ENCODE results near the gene SLC7A8. TPM values are rescaled to one million over a fixed set of nuclear protein-coding genes. Genes with fewer than 3 reads are reported as not detected.

Gene SLC7A8
- polyA plus RNA-seq, 1 donor (not counting 4 experiments of a cell fraction or from before 2014, with no cell fraction given) = 29.1 TPM

DNA sequence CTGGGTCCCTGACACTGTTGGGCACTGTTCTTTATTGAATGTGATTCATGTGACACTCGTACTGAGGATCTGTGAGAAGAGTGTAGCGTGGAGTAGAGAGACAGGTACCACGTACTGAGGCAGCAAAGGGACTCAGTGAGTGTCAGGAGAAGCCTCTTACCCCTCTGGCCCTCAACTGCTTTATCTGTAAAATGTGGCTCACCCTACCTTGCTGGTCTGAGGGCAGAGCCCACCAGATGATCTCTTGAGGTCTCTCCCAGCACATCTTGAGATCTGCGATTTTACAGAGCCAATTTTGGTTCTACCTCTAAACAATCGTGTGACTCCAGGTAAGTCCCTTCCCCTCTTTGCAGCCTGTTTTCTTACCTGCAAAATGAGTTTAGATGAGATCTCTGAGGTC is 67.5 kb downstream of the SLC7A8 start:
- H3K27me3 ChIP-seq (ENCODE audit: control insufficient read depth, extremely low read depth, insufficient read depth, low read length) = no peaks in the 10 kb centered on the region
- H2AFZ ChIP-seq (ENCODE audit: control insufficient read depth, low read length) = no peak overlapping the region
- H3K79me2 ChIP-seq (ENCODE audit: control insufficient read depth, insufficient read depth, low read length) = no peaks in the 10 kb centered on the region
- FAIRE-seq = no peak
- no peaks in the 10 kb centered on the region for H3K36me3 ChIP-seq (ENCODE audit: control insufficient read depth in 2 of 2, extremely low read depth in 1 of 2, insufficient read depth in 2 of 2, low read length in 2 of 2)
- peak overlapping the region; percentile 86 for H3K4me2 ChIP-seq (ENCODE audit: control insufficient read depth, extremely low read depth, insufficient read depth, low read depth, low read length)
- H3K9me1 ChIP-seq (ENCODE audit: control insufficient read depth, extremely low read depth, insufficient read depth, low read length) = no peaks in the 10 kb centered on the region
- H3K9ac ChIP-seq (ENCODE audit: control insufficient read depth, extremely low read depth, insufficient read depth, low read length) = no peak overlapping the region
- TF ChIP-seq EZH2 (IDR thresholded peaks at IDR 0.05; ENCODE audit: low read length) = no peak
- TF ChIP-seq, protein P1, sequence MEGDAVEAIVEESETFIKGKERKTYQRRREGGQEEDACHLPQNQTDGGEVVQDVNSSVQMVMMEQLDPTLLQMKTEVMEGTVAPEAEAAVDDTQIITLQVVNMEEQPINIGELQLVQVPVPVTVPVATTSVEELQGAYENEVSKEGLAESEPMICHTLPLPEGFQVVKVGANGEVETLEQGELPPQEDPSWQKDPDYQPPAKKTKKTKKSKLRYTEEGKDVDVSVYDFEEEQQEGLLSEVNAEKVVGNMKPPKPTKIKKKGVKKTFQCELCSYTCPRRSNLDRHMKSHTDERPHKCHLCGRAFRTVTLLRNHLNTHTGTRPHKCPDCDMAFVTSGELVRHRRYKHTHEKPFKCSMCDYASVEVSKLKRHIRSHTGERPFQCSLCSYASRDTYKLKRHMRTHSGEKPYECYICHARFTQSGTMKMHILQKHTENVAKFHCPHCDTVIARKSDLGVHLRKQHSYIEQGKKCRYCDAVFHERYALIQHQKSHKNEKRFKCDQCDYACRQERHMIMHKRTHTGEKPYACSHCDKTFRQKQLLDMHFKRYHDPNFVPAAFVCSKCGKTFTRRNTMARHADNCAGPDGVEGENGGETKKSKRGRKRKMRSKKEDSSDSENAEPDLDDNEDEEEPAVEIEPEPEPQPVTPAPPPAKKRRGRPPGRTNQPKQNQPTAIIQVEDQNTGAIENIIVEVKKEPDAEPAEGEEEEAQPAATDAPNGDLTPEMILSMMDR (optimal IDR thresholded peaks at IDR 0.05 in 1 of 3, IDR thresholded peaks at IDR 0.05 in 1 of 3, conservative IDR thresholded peaks at IDR 0.05 in 1 of 3; ENCODE audit: extremely low read depth in 1 of 3, insufficient read depth in 2 of 3, low read length in 3 of 3) = no peak
- dilution Hi-C loops (cut with MboI; ENCODE audit: extremely low pct_ligation_motif_present, low sequenced_read_pairs) = no loop called here
- H4K20me1 ChIP-seq (ENCODE audit: control insufficient read depth, extremely low read depth, insufficient read depth, low read length) = no peaks in the 10 kb centered on the region
- no peak for DNase-seq (ENCODE audit: low read depth, low spot score)
- H3K27ac ChIP-seq (ENCODE audit: control insufficient read depth, insufficient read depth, low read length) = peak overlapping the region; percentile 84
- H3K4me3 ChIP-seq (ENCODE audit: control insufficient read depth in 2 of 3, extremely low read depth in 1 of 3, insufficient read depth in 2 of 3, low read depth in 1 of 3, low read length in 3 of 3) = no peak overlapping the region
- peaks cover 26% of the 10 kb centered on the region for H3K4me1 ChIP-seq (ENCODE audit: control insufficient read depth, extremely low read depth, insufficient read depth, low read length)
- no peaks in the 10 kb centered on the region for H3K9me3 ChIP-seq (ENCODE audit: control insufficient read depth, low read depth, low read length)

DNA sequence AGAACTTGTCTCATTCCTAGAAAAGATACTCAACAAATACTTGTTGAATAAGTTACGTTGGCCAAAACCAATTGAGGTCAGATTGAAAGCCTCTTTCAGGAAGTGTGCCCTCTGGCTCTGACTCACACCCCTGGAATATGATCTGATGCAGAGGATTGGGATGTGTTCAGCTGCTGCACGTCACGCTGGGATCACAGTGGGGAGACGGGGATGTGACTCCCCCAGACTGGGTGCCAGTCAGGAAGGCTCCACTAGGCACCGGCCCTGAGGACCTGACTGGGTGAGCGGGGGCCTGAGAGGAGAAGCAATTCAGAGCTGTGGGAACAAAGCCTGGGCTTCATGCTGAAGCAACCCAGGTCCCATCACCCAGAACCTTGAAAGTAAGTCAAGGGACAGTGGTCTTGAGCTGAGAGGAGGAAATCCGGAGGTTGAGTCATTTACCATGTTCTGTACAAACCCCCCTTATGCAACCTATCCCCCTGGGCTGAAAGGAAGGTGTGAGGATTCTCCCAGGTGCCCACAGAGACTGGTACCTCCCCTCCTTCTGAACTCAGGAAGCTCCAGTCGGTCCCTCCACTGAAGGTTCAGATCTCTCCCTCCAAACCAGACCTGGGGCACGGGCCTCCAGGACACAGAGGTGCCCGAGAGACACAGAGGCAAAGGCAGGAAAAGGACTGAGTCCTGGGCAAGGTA is 68.3 kb downstream of the SLC7A8 start:
- Histone ChIP-seq H4K20me1 (ENCODE audit: control insufficient read depth, extremely low read depth, insufficient read depth, low read length) (no peaks in the 10 kb centered on the region), H3K27ac (ENCODE audit: control insufficient read depth, insufficient read depth, low read length) (peak overlapping the region; percentile 84), H3K9me1 (ENCODE audit: control insufficient read depth, extremely low read depth, insufficient read depth, low read length) (no peaks in the 10 kb centered on the region), H3K4me3 (ENCODE audit: control insufficient read depth in 2 of 3, extremely low read depth in 1 of 3, insufficient read depth in 2 of 3, low read depth in 1 of 3, low read length in 3 of 3) (peak overlapping the region in 2 of 3 experiments; percentile 16 to 50), H3K36me3 (ENCODE audit: control insufficient read depth in 2 of 2, extremely low read depth in 1 of 2, insufficient read depth in 2 of 2, low read length in 2 of 2) (no peaks in the 10 kb centered on the region), H3K79me2 (ENCODE audit: control insufficient read depth, insufficient read depth, low read length) (no peaks in the 10 kb centered on the region), H3K27me3 (ENCODE audit: control insufficient read depth, extremely low read depth, insufficient read depth, low read length) (no peaks in the 10 kb centered on the region), H2AFZ (ENCODE audit: control insufficient read depth, low read length) (peak overlapping the region; percentile 35), H3K4me2 (ENCODE audit: control insufficient read depth, extremely low read depth, insufficient read depth, low read depth, low read length) (peak overlapping the region; percentile 86), H3K9ac (ENCODE audit: control insufficient read depth, extremely low read depth, insufficient read depth, low read length) (peak overlapping the region; percentile 42), H3K4me1 (ENCODE audit: control insufficient read depth, extremely low read depth, insufficient read depth, low read length) (peaks cover 26% of the 10 kb centered on the region), H3K9me3 (ENCODE audit: control insufficient read depth, low read depth, low read length) (no peaks in the 10 kb centered on the region)
- DNase-seq (ENCODE audit: low read depth, low spot score) (peak; percentile 88), FAIRE-seq (peak; percentile 86)
- TF ChIP-seq, protein P1 (optimal IDR thresholded peaks at IDR 0.05 in 1 of 3, IDR thresholded peaks at IDR 0.05 in 1 of 3, conservative IDR thresholded peaks at IDR 0.05 in 1 of 3; ENCODE audit: extremely low read depth in 1 of 3, insufficient read depth in 2 of 3, low read length in 3 of 3) = no peak
- no peak for TF ChIP-seq EZH2 (IDR thresholded peaks at IDR 0.05; ENCODE audit: low read length)
- dilution Hi-C loops (cut with MboI; ENCODE audit: extremely low pct_ligation_motif_present, low sequenced_read_pairs) = no loop called here

Measured in keratinocyte (primary cell).